ENCODE results near the gene MACROD2. TPM values are rescaled to one million over a fixed set of nuclear protein-coding genes. Genes with fewer than 3 reads are reported as not detected.

MACROD2 gene
- polyA plus RNA-seq, 1 donor (not counting 4 experiments of a cell fraction or from before 2014, with no cell fraction given) = 0.71 TPM

GRCh38 chr20:15455279-15455678 is 1460.0 kb downstream of the MACROD2 start:
- dilution Hi-C loops (cut with MboI; ENCODE audit: extremely low pct_ligation_motif_present, low sequenced_read_pairs) = no loop called here
- Histone ChIP-seq H3K4me2 (ENCODE audit: control insufficient read depth, extremely low read depth, insufficient read depth, low read depth, low read length) (no peak overlapping the region), H3K27me3 (ENCODE audit: control insufficient read depth, extremely low read depth, insufficient read depth, low read length) (no peaks in the 10 kb centered on the region), H3K4me3 (ENCODE audit: control insufficient read depth in 2 of 3, extremely low read depth in 1 of 3, insufficient read depth in 2 of 3, low read depth in 1 of 3, low read length in 3 of 3) (no peak overlapping the region), H3K79me2 (ENCODE audit: control insufficient read depth, insufficient read depth, low read length) (no peaks in the 10 kb centered on the region), H3K4me1 (ENCODE audit: control insufficient read depth, extremely low read depth, insufficient read depth, low read length) (no peaks in the 10 kb centered on the region), H3K27ac (ENCODE audit: control insufficient read depth, insufficient read depth, low read length) (no peak overlapping the region), H3K36me3 (ENCODE audit: control insufficient read depth in 2 of 2, extremely low read depth in 1 of 2, insufficient read depth in 2 of 2, low read length in 2 of 2) (no peaks in the 10 kb centered on the region), H2AFZ (ENCODE audit: control insufficient read depth, low read length) (no peak overlapping the region), H3K9ac (ENCODE audit: control insufficient read depth, extremely low read depth, insufficient read depth, low read length) (no peak overlapping the region), H4K20me1 (ENCODE audit: control insufficient read depth, extremely low read depth, insufficient read depth, low read length) (no peaks in the 10 kb centered on the region), H3K9me3 (ENCODE audit: control insufficient read depth, low read depth, low read length) (no peaks in the 10 kb centered on the region), H3K9me1 (ENCODE audit: control insufficient read depth, extremely low read depth, insufficient read depth, low read length) (no peaks in the 10 kb centered on the region)
- TF ChIP-seq CTCF (optimal IDR thresholded peaks at IDR 0.05 in 1 of 3, IDR thresholded peaks at IDR 0.05 in 1 of 3, conservative IDR thresholded peaks at IDR 0.05 in 1 of 3; ENCODE audit: extremely low read depth in 1 of 3, insufficient read depth in 2 of 3, low read length in 3 of 3) = no peak
- FAIRE-seq = no peak
- no peak for DNase-seq (ENCODE audit: low read depth, low spot score)

- H3K9me1 ChIP-seq (ENCODE audit: control insufficient read depth, extremely low read depth, insufficient read depth, low read length) = no peaks in the 10 kb centered on the region
These were observed 1466.6 kb downstream of the MACROD2 start for GRCh38 chr20:15461938-15462337.

More at GRCh38 chr20:15461938-15462337, 1466.6 kb downstream of the MACROD2 start:
- Histone ChIP-seq H3K27ac (ENCODE audit: control insufficient read depth, insufficient read depth, low read length) (no peak overlapping the region), H3K9ac (ENCODE audit: control insufficient read depth, extremely low read depth, insufficient read depth, low read length) (no peak overlapping the region), H4K20me1 (ENCODE audit: control insufficient read depth, extremely low read depth, insufficient read depth, low read length) (no peaks in the 10 kb centered on the region), H3K9me3 (ENCODE audit: control insufficient read depth, low read depth, low read length) (no peaks in the 10 kb centered on the region), H3K79me2 (ENCODE audit: control insufficient read depth, insufficient read depth, low read length) (no peaks in the 10 kb centered on the region), H2AFZ (ENCODE audit: control insufficient read depth, low read length) (no peak overlapping the region), H3K4me2 (ENCODE audit: control insufficient read depth, extremely low read depth, insufficient read depth, low read depth, low read length) (no peak overlapping the region), H3K4me1 (ENCODE audit: control insufficient read depth, extremely low read depth, insufficient read depth, low read length) (no peaks in the 10 kb centered on the region), H3K27me3 (ENCODE audit: control insufficient read depth, extremely low read depth, insufficient read depth, low read length) (no peaks in the 10 kb centered on the region), H3K36me3 (ENCODE audit: control insufficient read depth in 2 of 2, extremely low read depth in 1 of 2, insufficient read depth in 2 of 2, low read length in 2 of 2) (no peaks in the 10 kb centered on the region), H3K4me3 (ENCODE audit: control insufficient read depth in 2 of 3, extremely low read depth in 1 of 3, insufficient read depth in 2 of 3, low read depth in 1 of 3, low read length in 3 of 3) (no peak overlapping the region)
- DNase-seq (ENCODE audit: low read depth, low spot score) = no peak
- FAIRE-seq = no peak
- TF ChIP-seq EZH2 (IDR thresholded peaks at IDR 0.05; ENCODE audit: low read length) (no peak), CTCF (optimal IDR thresholded peaks at IDR 0.05 in 1 of 3, IDR thresholded peaks at IDR 0.05 in 1 of 3, conservative IDR thresholded peaks at IDR 0.05 in 1 of 3; ENCODE audit: extremely low read depth in 1 of 3, insufficient read depth in 2 of 3, low read length in 3 of 3) (no peak)
- dilution Hi-C loops (cut with MboI; ENCODE audit: extremely low pct_ligation_motif_present, low sequenced_read_pairs) = no loop called here
